Calu3 (cell line): ENCODE data around the gene RERE. TPM values are rescaled to one million over a fixed set of nuclear protein-coding genes. Genes with fewer than 3 reads are reported as not detected.

ENCODE experiments used
- BruUV-seq: library from RNA; stranded (reverse); fragments of 400-500 nt; replicated peaks from 2 replicates; lab custom pipeline; 2021; lab: Mats Ljungman, UMichigan
- CTCF ChIA-PET: fragments of 300-600 bp; sonication (Branson Sonifier 250); formaldehyde crosslinking; loops from one replicate; lab custom pipeline; 2022; ENCODE audit warnings: antibody characterized with exemption; lab: Charles Lee
- DNase-seq: peaks from one replicate; pipeline ENCODE4 v3.0.0; 2022
- H3K27ac Mint-ChIP-seq: one replicate; pipeline ENCODE4 v1.8.0; 2022; ENCODE audit warnings: mixed read lengths; ENCODE audit not compliant: unreplicated experiment
- H3K27me3 Mint-ChIP-seq: one replicate; pipeline ENCODE4 v1.8.0; 2022; ENCODE audit warnings: mixed read lengths; ENCODE audit not compliant: unreplicated experiment
- H3K36me3 Mint-ChIP-seq: one replicate; pipeline ENCODE4 v1.8.0; 2022; ENCODE audit warnings: mild to moderate bottlenecking, moderate library complexity, mixed read lengths; ENCODE audit not compliant: insufficient read depth, unreplicated experiment
- H3K4me1 Mint-ChIP-seq: one replicate; pipeline ENCODE4 v1.8.0; 2022; ENCODE audit warnings: mild to moderate bottlenecking, low read depth, mixed read lengths; ENCODE audit not compliant: unreplicated experiment
- H3K4me3 Mint-ChIP-seq: one replicate; pipeline ENCODE4 v1.8.0; 2022; ENCODE audit warnings: mild to moderate bottlenecking, low read depth, moderate library complexity, mixed read lengths; ENCODE audit not compliant: unreplicated experiment
- H3K9me3 Mint-ChIP-seq: one replicate; pipeline ENCODE4 v1.8.0; 2022; ENCODE audit warnings: low read depth, mixed read lengths; ENCODE audit not compliant: unreplicated experiment
- CTCF ChIP-seq: fragments of 200-600 bp; IDR thresholded peaks from one replicate; pipeline ENCODE4 v1.8.0; 2022; ENCODE audit warnings: antibody characterized with exemption; ENCODE audit not compliant: unreplicated experiment
- intact Hi-C: fragments of 100-400 bp; cut with micrococcal nuclease; formaldehyde crosslinking; loops from one replicate; pipeline ENCODE4 v1.10.0; 2022; ENCODE audit not compliant: unreplicated experiment
- total RNA-seq: library from RNA; stranded (reverse); gene quantifications from 2 replicates; pipeline ENCODE4 v1.2.3, GENCODE V29; 2022

The RERE gene
- total RNA-seq, 1 experiment from 2014 or later = 45.9 TPM

- Mint-ChIP-seq H3K27ac (no peak overlapping the region), H3K4me1 (no peaks in the 10 kb centered on the region), H3K4me3 (no peak overlapping the region), H3K9me3 (no peaks in the 10 kb centered on the region), H3K27me3 (no peaks in the 10 kb centered on the region), H3K36me3 (no peaks in the 10 kb centered on the region)
- intact Hi-C loops = no loop called here
- CTCF ChIA-PET = no interaction called here
- no peak for TF ChIP-seq CTCF
- no peak for DNase-seq
- BruUV-seq = no TSS peak
These were observed 53.6 kb downstream of the RERE start for GRCh38 chr1:8763888-8764287.

GRCh38 chr1:8754993-8755392 lies 62.4 kb downstream of the RERE start:
- no peak overlapping the region for H3K27ac Mint-ChIP-seq
- no TSS peak for BruUV-seq

GRCh38 chr1:8754247-8754650 lies 63.2 kb downstream of the RERE start:
- no peak overlapping the region for H3K4me3 Mint-ChIP-seq
- intact Hi-C loops = no loop called here
- H3K27me3 Mint-ChIP-seq = no peaks in the 10 kb centered on the region
- TF ChIP-seq CTCF = no peak
- no peaks in the 10 kb centered on the region for H3K36me3 Mint-ChIP-seq
- BruUV-seq = no TSS peak
- no peak overlapping the region for H3K27ac Mint-ChIP-seq
- H3K9me3 Mint-ChIP-seq = no peaks in the 10 kb centered on the region
- no peaks in the 10 kb centered on the region for H3K4me1 Mint-ChIP-seq
- DNase-seq = no peak
- CTCF ChIA-PET = interaction anchor here (0.9 kb wide), 1 partner anchor 14 kb away, joined by 3 read pairs; no protein-coding TSS in a partner anchor

More at GRCh38 chr1:8754993-8755392, 62.4 kb downstream of the RERE start:
- CTCF ChIA-PET = interaction anchor here (0.9 kb wide), 1 partner anchor 15 kb away, joined by 3 read pairs; no protein-coding TSS in a partner anchor
- H3K4me1 Mint-ChIP-seq = no peaks in the 10 kb centered on the region
- no peaks in the 10 kb centered on the region for H3K36me3 Mint-ChIP-seq
- intact Hi-C loops = no loop called here
- no peak overlapping the region for H3K4me3 Mint-ChIP-seq
- no peaks in the 10 kb centered on the region for H3K9me3 Mint-ChIP-seq
- TF ChIP-seq CTCF = no peak
- no peak for DNase-seq
- no peaks in the 10 kb centered on the region for H3K27me3 Mint-ChIP-seq

GRCh38 chr1:8753736-8754135 lies 63.7 kb downstream of the RERE start:
- Mint-ChIP-seq H3K4me3 (no peak overlapping the region), H3K36me3 (no peaks in the 10 kb centered on the region), H3K27ac (no peak overlapping the region), H3K27me3 (no peaks in the 10 kb centered on the region), H3K9me3 (no peaks in the 10 kb centered on the region), H3K4me1 (peaks cover under 1% of the 10 kb centered on the region)
- no peak for TF ChIP-seq CTCF
- DNase-seq = no peak
- intact Hi-C loops = no loop called here
- CTCF ChIA-PET = no interaction called here
- BruUV-seq = no TSS peak
